Transverse colon (tissue), 4 donors: ENCODE measurements around the gene MCAT. TPM values are rescaled to one million over a fixed set of nuclear protein-coding genes. Genes with fewer than 3 reads are reported as not detected.

Experiments used
- DNase-seq: peaks from one replicate; pipeline ENCODE4 v3.0.0-alpha.2; 2019
- H3K27ac ChIP-seq, 4 donors: fragments of 200-600 bp; sonication (generic); 2 replicates each; pipeline ENCODE4 v1.5.1; 2016 to 2018; ENCODE audit warnings: inconsistent platforms in 4 of 4
- H3K27me3 ChIP-seq: fragments of 200-600 bp; sonication (generic); 2 replicates; pipeline ENCODE4 v1.5.1; 2017; ENCODE audit warnings: inconsistent platforms
- H3K36me3 ChIP-seq, 4 donors: fragments of 200-600 bp; sonication (generic); 2 replicates each; pipeline ENCODE4 v1.5.1; 2017 to 2019; ENCODE audit warnings: inconsistent platforms in 4 of 4
- H3K4me1 ChIP-seq, 4 donors: fragments of 200-600 bp; sonication (generic); 2 replicates each; pipeline ENCODE4 v1.5.1; 2017 to 2020; ENCODE audit warnings: inconsistent platforms in 4 of 4
- H3K4me3 ChIP-seq, 4 donors: fragments of 200-600 bp; sonication (generic); 1 replicate in 1 of 4; 2 replicates in 3 of 4; pipeline versions ENCODE4 v1.5.1 to v1.6.1; 2017 to 2019; ENCODE audit warnings: inconsistent platforms in 4 of 4
- H3K9me3 ChIP-seq, 2 donors: fragments of 200-600 bp; sonication (generic); 2 replicates each; pipeline ENCODE4 v1.5.1; 2017 to 2019; ENCODE audit warnings: inconsistent platforms in 2 of 2
- CTCF ChIP-seq, 5 experiments: fragments of 200-600 bp in 3 of 5; fragments of 450-650 bp in 2 of 5; sonication (generic) in 3 of 5; IDR thresholded peaks; 1 replicate in 2 of 5; 2 replicates in 3 of 5; pipeline ENCODE4 v1.5.1; 2016 to 2017; ENCODE audit warnings: antibody characterized with exemption in 5 of 5, inconsistent platforms in 3 of 5, mild to moderate bottlenecking in 2 of 5, moderate library complexity in 1 of 5
- EP300 ChIP-seq: sonication (generic); formaldehyde crosslinking; IDR thresholded peaks from one replicate; pipeline ENCODE4 v1.6.1; 2017; ENCODE audit warnings: antibody characterized with exemption, low read depth
- POLR2A ChIP-seq: fragments of 450-650 bp; IDR thresholded peaks from one replicate; pipeline ENCODE4 v1.6.1; 2016; ENCODE audit warnings: antibody characterized with exemption, mild to moderate bottlenecking, moderate library complexity
- POLR2AphosphoS5 ChIP-seq, 3 donors: sonication (generic); formaldehyde crosslinking; IDR thresholded peaks; one replicate each; pipeline ENCODE4 v1.6.1; 2016; ENCODE audit warnings: antibody characterized with exemption in 3 of 3
- WGBS, 2 donors: methylation state at CpG; one replicate each; pipeline ENCODE4 v1.1.5; 2018; ENCODE audit warnings: low coverage in 1 of 2; 5-methylcytosine and 5-hydroxymethylcytosine counted together
- in situ Hi-C, 4 donors: fragments of 200-750 bp; cut with MboI; loops; one replicate each; pipeline versions ENCODE4 v1.15.0 to v1.15.1; 2017; ENCODE audit warnings: low sequenced_read_pairs in 3 of 4, low pct_ligation_motif_present in 1 of 4, low pct_unique_long_range_greater_than_20kb in 1 of 4
- intact Hi-C: fragments of 100-400 bp; cut with DNase I; formaldehyde crosslinking; loops from one replicate; pipeline ENCODE4 v1.15.1; 2023; ENCODE audit warnings: low total_unique reads
- total RNA-seq, 4 donors: library from RNA; depleted of rRNA; stranded (reverse); fragments of >200 nt; gene quantifications; one replicate each; pipeline ENCODE4 v1.1.0, GENCODE V29; 2016

MCAT gene
- total RNA-seq, 4 donors from 2014 or later, result 20.9 to 24.3 (median 22.5) TPM

- intact Hi-C loops (no loop called here), in situ Hi-C loops (no loop called here)
- Histone ChIP-seq H3K4me1 (peaks cover 0 to 11% (median 5%) of the 10 kb centered on the region in 4 donors), H3K36me3 (peaks cover 0 to 18% (median 3%) of the 10 kb centered on the region in 4 donors), H3K9me3 (no peaks in the 10 kb centered on the region), H3K27ac (no peak overlapping the region), H3K27me3 (no peaks in the 10 kb centered on the region), H3K4me3 (no peak overlapping the region)
- DNase-seq, result no peak
- WGBS, 2 donors, result 93 to 100% methylated on average over 1 to 14 of the region's 15 CpGs
- TF ChIP-seq POLR2A (no peak), POLR2AphosphoS5 (IDR thresholded peaks at IDR 0.05) (no peak), CTCF (IDR thresholded peaks at IDR 0.05) (no peak), EP300 (no peak)
Measured at GRCh38 chr22:43180670-43181069, 37.5 kb upstream of the MCAT start.

- intact Hi-C loops (no loop called here), in situ Hi-C loops (no loop called here)
- Histone ChIP-seq H3K4me1 (peaks cover 0 to 6% (median 0%) of the 10 kb centered on the region in 4 donors), H3K27ac (no peak overlapping the region), H3K27me3 (no peaks in the 10 kb centered on the region), H3K4me3 (no peak overlapping the region), H3K9me3 (no peaks in the 10 kb centered on the region), H3K36me3 (peaks cover 0 to 18% (median 3%) of the 10 kb centered on the region in 4 donors)
- WGBS, 2 donors, result 98% methylated on average over 15 of the region's 15 CpGs; no CpG with 5 or more reads in 1 of the 2 donors
- no peak for DNase-seq
- TF ChIP-seq EP300 (no peak), POLR2A (no peak), POLR2AphosphoS5 (IDR thresholded peaks at IDR 0.05) (no peak), CTCF (IDR thresholded peaks at IDR 0.05) (no peak)
Measured at GRCh38 chr22:43179911-43180195, 36.7 kb upstream of the MCAT start.

- H3K27me3 ChIP-seq, result no peaks in the 10 kb centered on the region
- H3K4me1 ChIP-seq, result peaks cover 0 to 6% (median 0%) of the 10 kb centered on the region in 4 donors
- no peak for TF ChIP-seq POLR2A
- H3K27ac ChIP-seq, result no peak overlapping the region
- in situ Hi-C loops, result no loop called here
- 95% methylated on average over 25 of the region's 25 CpGs; no CpG with 5 or more reads in 1 of the 2 donors for WGBS, 2 donors
- H3K36me3 ChIP-seq, result peaks cover 0 to 19% (median 4%) of the 10 kb centered on the region in 4 donors
- DNase-seq, result no peak
- no peak overlapping the region for H3K4me3 ChIP-seq
- intact Hi-C loops, result no loop called here
- H3K9me3 ChIP-seq, result no peaks in the 10 kb centered on the region
Measured at GRCh38 chr22:43179146-43179910, 36.1 kb upstream of the MCAT start.

GRCh38 chr22:43177479-43177878 is 34.3 kb upstream of the MCAT start:
- TF ChIP-seq POLR2AphosphoS5 (IDR thresholded peaks at IDR 0.05), result no peak
- TF ChIP-seq CTCF (IDR thresholded peaks at IDR 0.05), result no peak
- no peak for TF ChIP-seq POLR2A
- TF ChIP-seq EP300, result no peak
- no peaks in the 10 kb centered on the region for H3K9me3 ChIP-seq
- H3K4me3 ChIP-seq, result no peak overlapping the region
- intact Hi-C loops, result no loop called here
- no peak overlapping the region for H3K27ac ChIP-seq
- H3K36me3 ChIP-seq, result peaks cover 0 to 23% (median 10%) of the 10 kb centered on the region in 4 donors
- no peaks in the 10 kb centered on the region for H3K27me3 ChIP-seq
- no peaks in the 10 kb centered on the region for H3K4me1 ChIP-seq
- DNase-seq, result no peak
- 86% methylated on average over 6 of the region's 7 CpGs; no CpG with 5 or more reads in 1 of the 2 donors for WGBS, 2 donors
- in situ Hi-C loops, result no loop called here
